AG20443 (cell line): ENCODE data around the gene SUPT16H.
"Not testable (repeated sequence)": the region's sequence is repeated elsewhere in the genome, so short reads cannot be mapped to it uniquely, and the experiment has no call there.

Experiments
- DNase-seq: peaks from one replicate; pipeline ENCODE4 v3.0.0; 2012; ENCODE audit warnings: low spot score, mixed read lengths

The SUPT16H gene

DNA sequence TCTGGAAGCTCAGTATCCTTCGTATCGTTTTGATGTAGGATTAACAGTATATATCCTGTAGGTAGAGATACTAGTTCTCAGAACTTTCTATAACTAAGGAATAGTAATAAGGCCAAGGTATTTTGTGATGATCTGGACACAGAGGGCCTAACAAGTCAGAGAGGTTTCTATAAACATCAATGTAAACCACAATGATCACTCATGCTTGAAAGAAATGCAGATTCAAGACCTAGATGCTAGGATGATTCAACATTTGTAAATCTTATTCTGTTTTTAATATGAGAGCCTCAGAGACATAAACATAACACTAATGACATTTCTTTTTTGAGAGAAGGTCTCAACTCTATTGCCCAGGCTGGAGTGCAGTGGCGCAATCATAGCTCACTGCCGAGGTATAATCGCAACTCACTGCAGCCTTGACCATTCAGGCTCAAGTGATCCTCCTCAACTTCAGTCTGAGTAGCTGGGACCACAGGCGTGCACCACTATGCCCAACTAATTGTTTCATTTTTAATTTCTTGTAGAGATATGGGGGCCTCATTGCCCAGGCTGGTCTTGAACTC lies 16.2 kb downstream of the SUPT16H start:
- no peak for DNase-seq

DNA sequence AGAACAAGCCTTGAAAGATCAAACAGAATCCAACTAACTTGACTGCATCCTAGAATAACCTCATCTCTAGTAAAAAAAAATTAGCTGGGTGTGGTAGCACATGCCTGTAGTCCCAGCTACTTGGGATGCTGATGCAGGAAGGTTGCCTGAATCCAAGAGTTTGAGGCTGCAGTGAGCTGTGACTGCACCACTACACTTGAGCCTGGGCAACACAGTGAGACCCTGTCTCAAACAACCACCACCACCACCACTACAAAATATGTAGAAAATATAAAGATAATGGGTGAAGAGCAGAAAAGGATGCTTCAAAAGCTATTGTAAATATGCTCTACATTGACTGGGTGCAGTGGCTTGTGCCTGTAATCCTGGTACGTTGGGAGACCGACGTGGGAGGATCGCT lies 27.3 kb downstream of the SUPT16H start:
- DNase-seq: no peak

DNA sequence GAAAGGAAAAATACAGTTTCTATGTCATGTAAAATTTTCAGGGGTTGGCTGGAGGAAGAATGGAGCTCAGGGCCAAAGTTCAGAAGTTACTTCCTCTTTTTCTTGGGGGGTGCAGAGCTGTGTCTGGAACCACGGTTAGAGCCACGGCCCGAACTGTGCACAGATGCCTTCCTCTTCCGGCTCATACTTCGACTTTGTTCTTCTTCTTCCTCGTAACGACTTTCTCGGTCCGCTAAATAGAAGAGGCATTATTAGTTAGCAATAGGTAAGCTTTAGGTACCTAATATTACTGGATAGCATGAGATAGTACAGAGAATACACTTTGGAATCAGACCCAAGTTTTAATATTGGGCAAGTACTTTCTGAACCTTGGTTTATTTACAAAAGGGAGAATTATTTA lies 31.2 kb downstream of the SUPT16H start:
- no peak for DNase-seq

DNA sequence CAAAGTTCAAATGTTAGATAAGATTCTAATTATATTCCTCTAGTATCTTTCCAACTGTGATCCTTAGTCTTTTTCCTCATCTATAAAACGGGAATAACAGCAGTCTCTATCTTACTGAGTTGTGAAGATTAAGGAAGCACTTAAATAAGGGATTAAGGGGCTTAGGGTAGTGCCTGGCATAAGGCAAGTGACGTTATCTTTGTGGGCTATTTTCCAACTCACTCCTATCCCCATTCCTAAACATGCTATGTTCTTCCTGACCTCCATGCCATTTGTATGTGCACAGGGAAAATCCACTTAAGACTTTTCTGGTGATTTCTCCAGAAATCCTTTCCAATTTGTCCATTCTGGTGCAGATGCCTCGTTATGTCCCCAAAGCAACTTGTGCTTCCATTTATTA lies 33.3 kb downstream of the SUPT16H start:
- no peak for DNase-seq

DNA sequence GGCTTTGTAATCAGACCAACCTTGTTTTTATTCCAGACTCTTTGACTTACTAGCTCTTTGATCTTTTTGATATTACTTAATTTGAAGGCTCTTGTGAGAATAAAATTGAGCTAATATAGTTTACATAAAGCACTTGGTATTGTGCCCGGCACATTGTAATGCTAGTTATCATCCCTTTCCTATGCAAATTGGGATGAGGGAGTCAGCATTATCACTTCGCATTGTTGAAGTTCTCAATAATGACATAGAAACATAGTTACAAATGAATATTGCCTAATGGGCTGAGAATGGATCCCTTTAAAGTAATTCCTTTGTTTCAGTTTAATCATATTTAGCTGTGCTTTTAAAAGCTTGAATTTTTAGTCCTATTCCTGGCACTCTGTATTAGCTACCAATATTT lies 36.6 kb downstream of the SUPT16H start:
- DNase-seq: no peak

DNA sequence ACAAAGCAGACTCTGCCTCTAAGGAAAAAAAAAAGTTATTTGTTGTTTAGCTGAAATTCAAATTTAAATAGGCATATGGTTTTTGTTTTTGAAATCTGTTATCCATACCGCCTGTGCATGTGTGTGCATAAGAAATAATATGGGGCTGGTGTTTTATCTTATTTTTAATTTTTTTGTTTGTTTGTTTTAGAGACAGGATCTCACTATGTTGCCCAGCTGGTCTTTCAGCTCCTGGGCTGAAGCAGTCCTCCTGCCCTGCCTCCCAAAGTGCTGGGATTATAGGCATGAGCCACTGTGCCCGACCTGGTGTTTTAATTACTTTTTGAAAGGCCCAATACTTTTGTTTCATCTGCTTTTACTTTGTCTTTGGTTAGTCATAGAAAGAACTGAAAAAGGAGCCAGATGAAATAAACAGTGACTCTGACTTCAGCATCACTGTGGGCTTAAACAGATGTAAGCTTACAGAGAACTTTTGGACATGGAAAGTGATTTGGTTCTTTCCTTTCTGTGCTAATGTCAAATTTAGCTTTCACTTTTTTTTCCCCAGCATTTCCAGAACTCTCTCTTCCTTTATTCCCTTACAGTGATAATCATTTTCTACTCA lies 37.2 kb downstream of the SUPT16H start:
- DNase-seq: peak; percentile 53

DNA sequence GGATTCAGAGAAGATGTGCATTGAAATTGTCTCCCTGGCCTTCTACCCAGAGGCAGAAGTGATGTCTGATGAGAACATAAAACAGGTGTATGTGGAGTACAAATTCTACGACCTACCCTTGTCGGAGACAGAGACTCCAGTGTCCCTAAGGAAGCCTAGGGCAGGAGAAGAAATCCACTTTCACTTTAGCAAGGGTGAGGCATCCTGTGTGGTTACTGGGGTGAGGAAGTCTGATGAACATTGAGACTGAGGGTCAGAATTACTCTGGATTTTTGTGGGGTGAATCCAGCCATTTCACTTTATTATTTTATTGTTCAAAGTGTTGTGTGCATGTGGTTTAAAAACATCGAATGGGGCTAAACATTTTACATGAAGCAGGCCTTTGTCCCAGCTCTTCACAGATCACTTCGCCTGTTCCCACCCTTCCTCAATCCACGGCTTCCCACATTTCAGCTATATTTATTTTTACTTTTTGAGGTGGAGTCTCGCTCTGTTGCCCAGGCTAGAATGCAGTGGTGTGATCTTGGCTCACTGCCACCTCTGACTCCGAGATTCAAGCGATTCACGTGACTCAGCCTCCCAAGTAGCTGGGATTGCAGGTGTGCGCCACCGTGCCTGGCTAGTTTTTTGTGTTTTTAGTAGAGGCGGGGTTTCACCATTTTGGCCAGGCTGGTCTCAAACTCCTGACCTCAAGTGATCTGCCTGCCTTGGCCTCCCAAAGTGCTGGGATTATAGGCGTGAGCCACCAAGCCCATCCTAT lies 40.6 kb downstream of the SUPT16H start:
- DNase-seq: no peak

DNA sequence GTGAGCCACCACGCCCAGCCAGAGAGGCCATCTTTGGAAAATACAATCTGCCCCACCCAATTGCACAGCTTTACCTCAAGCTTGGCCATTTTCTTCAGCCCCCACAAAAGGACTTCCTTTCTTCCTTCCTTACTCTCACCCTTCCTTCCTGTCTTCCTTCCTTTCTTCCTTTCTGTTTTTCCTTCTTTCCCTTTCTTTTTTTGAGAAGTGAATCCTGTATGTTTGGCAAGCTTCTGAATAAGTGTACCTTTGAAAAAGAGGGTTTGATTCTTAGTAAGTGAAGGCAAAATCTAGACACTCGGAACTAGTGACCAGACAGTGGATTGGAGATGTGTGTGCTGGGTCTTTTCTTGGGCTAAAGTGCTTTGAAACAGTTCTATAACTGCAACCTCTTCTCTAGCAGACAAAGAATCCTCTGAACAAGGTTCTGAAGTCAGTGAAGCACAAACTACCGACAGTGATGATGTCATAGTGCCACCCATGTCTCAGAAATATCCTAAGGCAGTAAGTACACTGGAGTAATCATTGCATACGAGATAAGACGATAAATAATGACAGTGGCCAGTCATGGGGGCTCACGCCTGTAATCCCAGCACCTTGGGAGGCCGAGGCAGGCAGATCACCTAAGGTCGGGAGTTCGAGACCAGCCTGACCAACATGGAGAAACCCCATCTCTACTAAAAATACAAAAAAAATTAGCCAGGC lies 49.5 kb downstream of the SUPT16H start:
- no peak for DNase-seq

DNA sequence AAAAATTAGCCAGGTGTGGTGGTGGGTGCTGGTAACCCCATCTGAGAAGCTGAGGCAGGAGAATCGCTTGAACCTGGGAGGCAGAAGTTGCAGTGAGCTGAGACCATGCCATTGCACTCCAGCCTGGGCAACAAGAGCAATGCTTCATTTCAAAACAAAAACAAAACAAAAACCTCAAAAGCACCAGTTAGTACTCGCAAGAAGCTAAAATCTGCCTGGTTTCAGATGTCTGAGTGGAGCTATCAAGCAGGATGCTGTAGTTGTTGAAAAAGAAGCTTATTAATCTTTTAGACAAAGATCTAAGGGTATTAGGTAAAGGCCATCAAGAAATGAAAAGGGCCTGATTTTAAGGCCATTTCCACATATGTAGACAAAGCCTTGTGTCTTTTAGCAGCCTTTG lies 50.9 kb downstream of the SUPT16H start:
- DNase-seq: no peak

DNA sequence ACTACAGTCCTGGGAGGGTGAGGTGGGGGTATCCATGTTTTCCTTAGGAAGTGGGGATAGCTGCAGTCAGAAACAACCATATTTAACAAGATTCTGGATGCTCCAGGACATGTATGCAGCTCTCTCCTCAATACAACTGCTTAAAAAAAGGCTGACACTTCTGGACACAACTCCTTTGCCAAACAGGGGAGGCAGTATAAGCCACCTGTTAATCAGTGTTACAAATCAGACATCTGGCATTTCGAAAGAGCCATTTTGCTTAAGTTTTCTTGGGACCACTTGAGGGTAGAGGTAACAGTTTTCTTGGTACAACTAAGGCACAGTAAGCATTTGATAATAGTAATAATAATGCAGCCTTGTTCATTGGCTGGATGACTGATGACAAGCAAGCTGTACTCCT lies 56.8 kb downstream of the SUPT16H start:
- no peak for DNase-seq

DNA sequence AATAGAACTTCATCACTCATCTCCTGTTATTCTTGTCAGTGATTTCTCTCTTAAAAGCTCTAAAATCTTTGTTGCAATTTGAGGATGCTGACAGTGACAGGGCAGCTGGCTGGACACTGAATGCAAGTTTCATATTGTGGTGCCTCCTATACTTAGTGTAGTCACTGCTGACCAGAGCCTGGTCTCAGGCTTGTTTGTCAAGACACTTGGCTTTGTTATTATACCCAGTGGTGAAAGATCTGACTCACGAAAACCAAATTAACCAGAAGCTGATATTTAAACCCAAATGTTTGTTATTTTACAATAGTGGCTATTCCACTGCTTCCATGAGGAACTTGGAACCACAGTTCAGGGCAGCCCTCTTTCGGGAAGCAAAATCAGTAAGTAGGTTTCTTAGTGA lies 61.1 kb downstream of the SUPT16H start:
- DNase-seq: no peak

DNA sequence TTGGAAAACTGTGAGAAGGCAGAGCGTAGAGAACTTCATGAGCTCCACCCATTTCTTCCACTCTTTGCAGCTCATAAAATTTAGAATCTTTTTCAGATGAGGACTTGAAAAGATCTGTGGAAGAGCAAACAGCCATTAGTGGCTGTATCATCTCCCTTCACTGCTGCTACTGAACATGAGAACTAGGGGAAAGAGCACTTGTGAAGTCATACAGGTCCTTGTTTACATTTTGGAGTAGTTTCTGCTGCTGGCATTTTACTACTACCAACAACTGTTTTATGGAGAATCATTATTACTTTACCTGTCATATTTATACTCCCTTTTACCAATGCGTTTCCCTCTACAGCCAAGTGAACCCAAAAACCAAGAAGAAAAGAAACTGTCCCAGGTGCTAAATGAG lies 62.9 kb downstream of the SUPT16H start:
- DNase-seq: no peak

DNA sequence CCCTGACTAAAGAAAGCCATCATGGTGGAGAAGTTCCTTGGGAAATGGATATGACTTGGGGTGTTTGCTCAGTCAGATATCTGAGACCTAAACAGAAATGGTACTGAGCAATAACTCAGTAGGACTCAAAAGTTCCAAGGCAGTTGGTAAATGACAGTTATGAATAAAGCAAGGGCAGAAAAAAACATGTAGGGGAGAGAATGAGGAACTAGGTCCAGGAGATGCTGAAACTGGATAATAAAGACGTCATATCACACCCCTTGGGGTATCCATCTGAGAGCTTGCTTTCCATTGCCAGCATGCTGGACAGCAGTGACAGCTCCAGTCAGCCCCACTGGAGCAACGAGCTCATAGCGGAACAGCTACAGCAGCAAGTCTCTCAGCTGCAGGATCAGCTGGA lies 66.4 kb downstream of the SUPT16H start:
- no peak for DNase-seq

DNA sequence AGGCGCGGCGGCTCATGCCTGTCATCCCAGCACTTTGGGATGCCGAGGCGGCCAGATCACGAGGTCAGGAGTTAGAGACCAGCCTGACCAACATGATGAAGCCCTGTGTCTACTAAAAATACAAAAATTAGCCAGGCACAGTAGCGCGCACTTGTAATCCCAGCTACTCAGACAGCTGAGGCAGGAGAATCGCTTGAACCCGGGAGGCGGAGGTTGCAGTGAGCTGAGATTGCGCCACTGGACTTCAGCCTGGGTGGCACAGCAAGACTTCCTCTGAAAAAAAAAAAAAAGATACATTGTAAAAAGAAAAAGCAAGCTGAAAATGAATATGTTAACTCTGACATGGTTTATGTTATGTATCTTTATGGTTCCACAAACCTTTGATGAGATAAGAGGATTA lies 70.3 kb downstream of the SUPT16H start:
- DNase-seq: no peak

DNA sequence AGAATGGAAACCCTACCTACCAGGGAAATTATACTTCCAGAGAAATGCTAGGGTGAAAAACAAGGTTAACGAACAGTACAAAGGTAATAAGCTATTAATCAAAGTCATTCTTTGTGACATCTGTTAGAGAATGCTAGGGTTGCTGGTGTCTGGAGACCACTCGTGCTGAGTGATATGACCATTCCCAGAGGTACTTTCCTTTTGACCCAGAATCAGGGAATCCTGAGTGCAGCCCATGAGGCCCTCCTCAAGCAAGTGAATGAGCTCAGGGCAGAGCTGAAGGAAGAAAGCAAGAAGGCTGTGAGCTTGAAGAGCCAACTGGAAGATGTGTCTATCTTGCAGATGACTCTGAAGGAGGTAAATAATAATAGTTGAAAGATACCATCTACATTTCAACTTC lies 72.2 kb downstream of the SUPT16H start:
- DNase-seq: no peak

DNA sequence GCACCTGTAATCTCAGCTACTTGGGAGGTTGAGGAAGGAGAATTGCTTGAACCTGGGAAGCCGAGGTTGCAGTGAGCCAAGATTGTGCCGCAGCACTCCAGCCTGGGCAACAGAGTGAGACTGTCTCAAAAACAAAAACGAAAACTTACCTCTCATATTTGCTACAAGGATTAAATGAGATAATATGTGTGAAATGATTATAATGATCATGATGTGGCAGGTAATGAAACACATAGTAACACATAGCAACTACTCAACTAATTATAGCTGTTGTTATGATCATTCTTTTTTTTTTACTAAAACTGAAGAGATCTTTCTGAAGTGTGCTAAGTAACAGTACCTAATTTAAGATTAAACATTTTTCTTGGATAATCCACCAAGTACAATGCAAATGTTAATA lies 73.9 kb downstream of the SUPT16H start:
- no peak for DNase-seq

DNA sequence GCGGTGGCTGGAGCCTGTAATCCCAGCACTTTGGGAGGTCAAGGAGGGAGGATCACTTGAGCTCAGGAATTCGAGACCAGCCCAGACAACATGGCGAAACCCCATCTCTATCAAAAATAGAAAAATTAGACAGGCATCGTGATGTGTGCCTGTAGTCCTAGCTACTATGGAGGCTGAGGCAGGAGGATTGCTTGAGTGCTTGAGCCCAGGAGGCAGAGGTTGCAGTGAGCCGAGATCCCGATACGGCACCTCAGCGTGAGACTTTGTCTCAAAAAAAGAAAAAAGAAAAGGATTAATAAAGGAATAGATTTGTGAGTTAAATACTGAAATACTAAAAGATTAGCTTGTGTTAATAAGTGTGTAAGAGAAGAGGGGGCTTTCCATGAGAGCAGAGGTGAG lies 74.6 kb downstream of the SUPT16H start:
- no peak for DNase-seq

DNA sequence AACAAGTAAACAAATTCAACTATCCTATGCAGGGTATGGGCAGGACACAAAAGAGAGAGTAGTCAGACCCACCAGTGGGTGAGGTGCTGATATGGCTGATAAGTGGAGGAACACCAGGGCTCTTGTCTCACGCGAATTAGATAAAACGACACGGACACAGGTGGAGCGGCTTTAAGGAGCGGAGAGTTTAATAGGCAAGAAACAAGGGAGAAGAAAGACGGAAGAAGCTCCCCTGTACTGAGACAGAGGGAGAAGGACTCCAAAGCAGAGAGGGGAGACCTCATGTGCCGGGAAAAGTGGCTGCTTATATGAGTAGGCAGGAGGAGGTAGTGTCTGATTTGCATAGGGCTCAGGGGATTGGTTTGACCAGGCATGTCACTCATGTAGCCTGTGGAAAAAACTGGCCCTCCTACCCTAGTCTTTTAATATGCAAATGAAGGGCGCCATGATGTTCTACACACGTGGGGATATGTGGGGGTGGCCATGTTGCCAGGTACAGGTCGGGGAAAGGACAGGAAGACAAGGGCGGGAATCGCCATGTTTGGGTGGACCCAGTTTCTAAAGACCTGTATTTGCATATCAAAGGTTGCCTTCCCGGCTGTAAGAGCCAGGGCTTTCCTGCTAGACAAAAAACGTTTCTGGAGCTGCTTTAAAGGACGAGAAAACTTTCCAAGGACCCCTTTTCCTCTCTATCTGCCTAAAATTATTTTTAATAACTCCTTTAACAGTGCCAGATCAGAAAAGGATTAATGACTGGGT lies 75.2 kb downstream of the SUPT16H start:
- DNase-seq: no peak

DNA sequence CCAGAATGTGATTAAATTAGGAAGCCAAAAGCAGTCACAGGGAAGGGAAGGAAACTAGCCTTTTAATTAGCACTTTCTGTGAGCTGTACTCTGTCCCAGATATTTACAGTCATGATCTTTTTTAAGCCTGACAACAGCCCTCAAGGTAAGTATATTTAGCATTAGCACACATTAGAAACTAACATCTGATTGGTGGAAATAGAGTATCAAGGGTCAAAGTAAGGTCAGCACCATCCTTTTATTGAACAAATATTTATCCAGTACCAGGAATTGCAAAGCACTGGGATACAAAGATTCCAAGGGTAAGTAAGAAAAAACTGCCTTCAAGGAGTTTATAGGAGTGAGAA lies 75.7 kb downstream of the SUPT16H start:
- no peak for DNase-seq

DNA sequence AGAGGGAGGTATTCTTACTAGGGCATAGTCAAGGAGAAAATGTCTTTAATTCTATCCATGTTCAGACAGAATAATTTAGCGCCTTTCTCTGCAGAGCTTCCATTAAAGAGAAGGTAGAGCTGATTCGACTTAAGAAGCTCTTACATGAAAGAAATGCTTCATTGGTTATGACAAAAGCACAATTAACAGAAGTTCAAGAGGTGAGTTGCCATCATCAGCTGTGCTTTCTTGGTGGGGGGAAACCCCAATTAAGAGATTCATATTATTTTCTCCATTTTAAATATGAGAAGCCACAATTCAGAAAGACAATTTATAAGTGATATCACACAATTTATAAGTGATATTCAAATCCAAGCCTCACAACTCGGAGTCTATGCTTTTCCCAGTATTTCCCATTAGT lies 76.2 kb downstream of the SUPT16H start:
- DNase-seq: no peak

DNA sequence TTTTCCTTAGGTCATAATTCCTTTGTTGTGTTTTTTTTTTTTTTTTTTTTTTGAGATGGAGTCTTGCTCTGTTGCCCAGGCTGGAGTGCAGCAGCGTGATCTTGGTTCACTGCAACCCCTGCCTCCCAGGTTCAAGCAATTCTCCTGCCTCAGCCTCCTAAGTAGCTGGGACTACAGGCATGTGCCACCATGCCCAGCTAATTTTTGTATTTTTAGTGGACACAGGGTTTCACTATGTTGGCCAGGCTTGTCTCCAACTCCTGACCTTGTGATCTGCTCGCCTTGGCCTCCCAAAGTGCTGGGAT lies 81.0 kb downstream of the SUPT16H start:
- not testable (repeated sequence) for DNase-seq

DNA sequence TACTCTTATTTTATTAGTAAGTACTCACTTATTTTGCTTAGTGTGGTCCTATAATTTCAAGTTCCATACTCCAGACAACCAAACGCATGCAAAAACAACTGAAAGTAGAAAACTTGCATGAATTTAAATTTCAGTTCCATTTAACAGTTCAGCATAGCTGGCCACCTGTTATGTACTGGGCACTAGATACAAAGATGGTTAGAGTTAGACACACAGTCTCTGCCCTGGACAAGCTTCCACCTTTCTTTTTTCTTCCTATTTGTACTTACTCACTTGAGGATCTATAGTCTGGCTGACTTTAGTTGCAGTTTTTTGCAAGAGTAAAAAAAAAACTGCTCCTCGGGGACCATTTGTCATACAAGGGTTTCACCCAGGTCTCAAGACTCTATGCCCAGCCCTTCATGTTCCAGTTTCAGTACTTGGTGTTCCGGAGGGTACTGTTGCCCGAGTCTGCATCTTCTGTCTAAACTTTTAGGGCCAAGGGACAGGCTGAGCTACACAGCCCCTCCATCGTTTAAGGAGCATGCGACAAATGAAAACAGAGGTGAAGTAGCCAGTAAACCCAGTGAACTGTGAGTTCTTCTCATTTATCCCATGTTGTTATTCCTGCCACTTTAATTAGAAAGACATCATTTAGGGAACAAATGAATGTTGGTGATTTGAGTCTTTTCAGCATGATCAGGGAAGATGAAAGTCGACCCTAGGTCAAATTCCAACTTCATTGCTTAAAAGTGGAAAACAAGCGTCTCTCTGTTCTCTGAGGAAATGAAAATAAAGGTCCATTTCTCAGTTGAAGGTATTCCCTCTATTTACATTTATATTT lies 81.6 kb downstream of the SUPT16H start:
- no peak for DNase-seq
